K562 (cell line): ENCODE results near the gene COQ3. TPM values are rescaled to one million over a fixed set of nuclear protein-coding genes. Genes with fewer than 3 reads are reported as not detected.

Source experiments
- ATF7 ChIP-seq: fragments of 450-650 bp; IDR thresholded peaks from 2 replicates; pipeline ENCODE4 v1.7.1; 2014; ENCODE audit warnings: mild to moderate bottlenecking, moderate library complexity
- CC2D1A ChIP-seq: fragments of 450-650 bp; IDR thresholded peaks from 2 replicates; pipeline ENCODE4 v1.6.1; 2017; ENCODE audit warnings: mild to moderate bottlenecking
- FOXK2 ChIP-seq, 2 experiments: fragments of 450-650 bp; IDR thresholded peaks in 1 of 2; conservative IDR thresholded peaks in 1 of 2; 2 replicates each; pipeline ENCODE4 v1.6.1; 2016; ENCODE audit warnings: low read depth in 2 of 2, mild to moderate bottlenecking in 1 of 2
- HDGF ChIP-seq: fragments of 450-650 bp; IDR thresholded peaks from 2 replicates; pipeline ENCODE4 v1.6.1; 2016
- HNRNPK ChIP-seq: fragments of 200-400 bp; formaldehyde crosslinking; IDR thresholded peaks from one replicate; pipeline ENCODE4 v1.6.1; 2018; ENCODE audit warnings: mild to moderate bottlenecking, low read depth, low read length; ENCODE audit not compliant: poor library complexity, severe bottlenecking
- JUNB ChIP-seq: fragments of 450-650 bp; formaldehyde crosslinking; conservative IDR thresholded peaks from 2 replicates; pipeline ENCODE4 v1.4.0; 2020; ENCODE audit warnings: mild to moderate bottlenecking
- MAFG ChIP-seq: fragments of 450-650 bp; conservative IDR thresholded peaks from 2 replicates; pipeline ENCODE4 v1.6.1; 2016; ENCODE audit warnings: missing genetic modification characterization, missing compliant biosample characterization
- MAFK ChIP-seq: IDR thresholded peaks from 2 replicates; pipeline ENCODE4 v1.6.1; 2011; ENCODE audit warnings: low read length, improper control_type of control experiment
- NBN ChIP-seq: fragments of 450-650 bp; IDR thresholded peaks from 2 replicates; pipeline ENCODE4 v1.6.1; 2016; ENCODE audit warnings: low read depth, mild to moderate bottlenecking
- NFE2L1 ChIP-seq: fragments of 450-650 bp; IDR thresholded peaks from 2 replicates; pipeline ENCODE4 v1.6.1; 2016; ENCODE audit warnings: missing genetic modification characterization, low read depth, mild to moderate bottlenecking, missing compliant biosample characterization, moderate library complexity, borderline replicate concordance
- NR2C1 ChIP-seq, 2 experiments: fragments of 450-650 bp; IDR thresholded peaks; 2 replicates each; pipeline ENCODE4 v1.6.1; 2017; ENCODE audit warnings: mild to moderate bottlenecking in 2 of 2, antibody characterized with exemption in 1 of 2, inconsistent platforms in 1 of 2, missing compliant biosample characterization in 1 of 2, missing genetic modification characterization in 1 of 2
- PHB2 ChIP-seq: fragments of 450-650 bp; IDR thresholded peaks from 2 replicates; pipeline ENCODE4 v1.6.1; 2017; ENCODE audit warnings: low read depth
- POLR2A ChIP-seq: fragments of 450-650 bp; conservative IDR thresholded peaks from 2 replicates; pipeline ENCODE4 v1.6.1; 2016
- PTRF ChIP-seq: fragments of 450-650 bp; IDR thresholded peaks from 2 replicates; pipeline ENCODE4 v1.6.1; 2016; ENCODE audit warnings: mild to moderate bottlenecking, missing genetic modification characterization, missing compliant biosample characterization
- SLC30A9 ChIP-seq: fragments of 250-450 bp; sonication (Bioruptor Pico); IDR thresholded peaks from 2 replicates; pipeline ENCODE4 v1.8.0; 2022; ENCODE audit warnings: mild to moderate bottlenecking, moderate library complexity
- SRSF3 ChIP-seq: fragments of 200-400 bp; formaldehyde crosslinking; IDR thresholded peaks from 2 replicates; pipeline ENCODE4 v1.6.1; 2016; ENCODE audit warnings: mild to moderate bottlenecking, low read length, moderate library complexity; ENCODE audit not compliant: insufficient read depth
- TGIF2 ChIP-seq: sonication (generic); formaldehyde crosslinking; IDR thresholded peaks from 2 replicates; pipeline ENCODE4 v1.8.1; 2022; ENCODE audit warnings: mild to moderate bottlenecking, missing genetic modification reagents, moderate library complexity
- THAP12 ChIP-seq: fragments of 250-450 bp; sonication (Bioruptor Pico); IDR thresholded peaks from 2 replicates; pipeline ENCODE4 v1.9.0; 2021; ENCODE audit warnings: mild to moderate bottlenecking, inconsistent platforms
- TOE1 ChIP-seq, 2 experiments: fragments of 450-650 bp in 1 of 2; sonication (generic) in 1 of 2; formaldehyde crosslinking in 1 of 2; IDR thresholded peaks; 2 replicates each; pipeline versions ENCODE4 v1.7.1 to v1.8.0; 2016 to 2022; ENCODE audit warnings: borderline replicate concordance in 2 of 2, mild to moderate bottlenecking in 2 of 2, antibody characterized with exemption in 1 of 2, inconsistent platforms in 1 of 2, low read depth in 1 of 2, missing genetic modification reagents in 1 of 2, moderate library complexity in 1 of 2
- ZC3H11A ChIP-seq: IDR thresholded peaks from 2 replicates; pipeline ENCODE4 v1.6.1; 2012; ENCODE audit warnings: low read depth, low read length, improper control_type of control experiment
- ZNF507 ChIP-seq: conservative IDR thresholded peaks from 2 replicates; pipeline ENCODE4 v1.6.1; 2017; ENCODE audit warnings: missing genetic modification characterization, missing compliant biosample characterization
- ZNF512 ChIP-seq: IDR thresholded peaks from 2 replicates; pipeline ENCODE4 v1.6.1; 2016; ENCODE audit warnings: missing genetic modification characterization, missing compliant biosample characterization
- ZNF57 ChIP-seq: fragments of 450-650 bp; formaldehyde crosslinking; IDR thresholded peaks from 2 replicates; pipeline ENCODE4 v1.4.0; 2020; ENCODE audit warnings: mild to moderate bottlenecking, moderate library complexity
- polyA plus RNA-seq, 8 experiments: library from polyadenylated mRNA; depleted of rRNA in 4 of 8; stranded (reverse) in 5 of 8; unstranded in 3 of 8; fragments of >200 nt; fragmentation: Nextera tagmentation in 2 of 8; fragmentation: Illumina TruSeq in 1 of 8; extraction: Ambion mirVana in 2 of 8; extraction: Trizol in 1 of 8; gene quantifications; 2 replicates each; pipeline versions ENCODE4 v1.2.1 to v1.2.3, GENCODE V29; 2011 to 2014; ENCODE audit warnings: inconsistent platforms in 1 of 8, missing spikeins in 1 of 8
- total RNA-seq, 7 experiments: library from RNA; depleted of rRNA in 6 of 7; stranded (reverse); fragments of >200 nt in 6 of 7; fragmentation: Illumina TruSeq in 2 of 7; extraction: Trizol in 2 of 7; gene quantifications; 2 replicates each; pipeline versions ENCODE4 v1.2.1 to v1.2.3, GENCODE V29; 2011 to 2021; ENCODE audit warnings: low replicate concordance in 1 of 7
- TF ChIP-seq, protein P1 (sequence below): fragments of 250-450 bp; sonication (Bioruptor Pico); IDR thresholded peaks from 2 replicates; pipeline ENCODE4 v1.4.0; 2020; ENCODE audit warnings: mild to moderate bottlenecking

The COQ3 gene
- total and polyA plus RNA-seq, 9 of the 15 experiments (the other 6 are each of a cell fraction or from before 2014, with no cell fraction given): 16.9 to 137 (median 33.9) TPM

DNA sequence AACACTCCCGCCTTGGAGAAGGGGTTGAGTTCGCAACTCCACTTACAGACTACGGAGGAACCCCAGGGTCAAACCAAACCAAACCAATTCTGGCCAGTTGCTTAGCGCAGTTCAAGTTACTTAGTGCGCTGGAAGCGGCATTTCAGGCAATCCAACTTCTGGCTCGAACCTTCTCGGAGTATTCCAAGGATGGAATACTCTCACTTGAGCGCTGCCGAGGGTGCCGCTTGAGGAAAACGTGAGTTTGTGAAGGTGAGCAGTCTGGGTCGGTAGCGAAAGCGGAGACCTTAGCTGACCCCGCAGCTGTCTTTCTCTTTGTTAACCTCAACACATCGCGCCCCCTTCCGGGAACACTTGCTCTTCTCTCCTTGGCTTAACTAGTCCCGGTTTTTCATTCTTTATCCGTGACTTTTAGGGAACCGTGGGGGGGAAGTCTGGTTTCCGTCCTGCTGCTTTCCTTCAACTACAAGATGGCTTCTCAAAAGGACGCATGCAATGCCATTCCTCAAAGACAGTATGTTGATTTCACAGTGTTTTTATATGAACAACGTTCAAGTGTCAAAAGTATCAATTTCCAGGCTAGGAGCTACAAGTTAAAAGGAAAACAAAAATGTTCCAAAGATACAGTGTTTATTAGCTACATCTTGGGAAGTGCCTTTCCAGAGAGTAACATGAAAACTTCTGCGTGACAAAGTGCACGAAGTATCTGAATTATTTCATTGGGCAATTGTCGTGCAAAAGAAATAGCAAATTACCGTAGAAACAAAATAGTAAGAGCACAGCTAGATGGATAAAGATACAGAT is 31.9 kb upstream of the COQ3 start (continued):
- TF ChIP-seq NBN: no peak; the same call in none of the 2 replicates
- TF ChIP-seq PTRF (tag): 0 out of 2 replicates have a peak, but pooled peaks have one; percentile 51
- peak; percentile 62; the same call in 1 of the 2 replicates for TF ChIP-seq TGIF2 (CRISPR knock-in tag)
- TF ChIP-seq, protein P1, sequence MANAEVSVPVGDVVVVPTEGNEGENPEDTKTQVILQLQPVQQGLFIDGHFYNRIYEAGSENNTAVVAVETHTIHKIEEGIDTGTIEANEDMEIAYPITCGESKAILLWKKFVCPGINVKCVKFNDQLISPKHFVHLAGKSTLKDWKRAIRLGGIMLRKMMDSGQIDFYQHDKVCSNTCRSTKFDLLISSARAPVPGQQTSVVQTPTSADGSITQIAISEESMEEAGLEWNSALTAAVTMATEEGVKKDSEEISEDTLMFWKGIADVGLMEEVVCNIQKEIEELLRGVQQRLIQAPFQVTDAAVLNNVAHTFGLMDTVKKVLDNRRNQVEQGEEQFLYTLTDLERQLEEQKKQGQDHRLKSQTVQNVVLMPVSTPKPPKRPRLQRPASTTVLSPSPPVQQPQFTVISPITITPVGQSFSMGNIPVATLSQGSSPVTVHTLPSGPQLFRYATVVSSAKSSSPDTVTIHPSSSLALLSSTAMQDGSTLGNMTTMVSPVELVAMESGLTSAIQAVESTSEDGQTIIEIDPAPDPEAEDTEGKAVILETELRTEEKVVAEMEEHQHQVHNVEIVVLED: no peak
- TF ChIP-seq ZNF57 (CRISPR knock-in tag): 0 out of 2 replicates have a peak, but pooled peaks have one; percentile 26
- TF ChIP-seq ZNF512: no peak
- no peak for TF ChIP-seq HDGF
- no peak for TF ChIP-seq SLC30A9
- no peak for TF ChIP-seq JUNB
- no peak for TF ChIP-seq NFE2L1 (tag)
- TF ChIP-seq CC2D1A: peak; percentile 45; the same call in 1 of the 2 replicates
- peak; percentile 5 for TF ChIP-seq POLR2A
- no peak for TF ChIP-seq HNRNPK
- TF ChIP-seq PHB2: no peak
- no peak; the same call in 1 of the 2 replicates for TF ChIP-seq MAFK
- 0 out of 2 replicates have a peak, but pooled peaks have one; percentile 35 for TF ChIP-seq ATF7
- no peak for TF ChIP-seq TOE1 (IDR thresholded peaks at IDR 0.05; ENCODE audit: borderline replicate concordance)
- TF ChIP-seq TOE1 (CRISPR knock-in tag; IDR thresholded peaks at IDR 0.05; ENCODE audit: borderline replicate concordance, low read depth): no peak
- TF ChIP-seq MAFG (tag): no peak
- TF ChIP-seq SRSF3: no peak
- peak in 1 of 2 experiments; percentile 60; a peak in 2 of 4 replicates for TF ChIP-seq FOXK2 (conservative IDR thresholded peaks at IDR 0.05 in 1 of 2, IDR thresholded peaks at IDR 0.05 in 1 of 2; ENCODE audit: low read depth in 2 of 2)
- TF ChIP-seq ZNF507 (tag): no peak
- no peak for TF ChIP-seq NR2C1 (IDR thresholded peaks at IDR 0.05)
- peak; percentile 88 for TF ChIP-seq NR2C1 (tag; IDR thresholded peaks at IDR 0.05)
- no peak for TF ChIP-seq ZC3H11A
- TF ChIP-seq THAP12: no peak
